ENCODE results near the gene HAND1.

GRCh38 chr5:154524859-154525258, 46.8 kb upstream of the HAND1 start:
- TF ChIP-seq POLR2A (IDR thresholded peaks at IDR 0.05), result no peak
- no peak for TF ChIP-seq CTCF (IDR thresholded peaks at IDR 0.05 in 4 of 5, conservative IDR thresholded peaks at IDR 0.05 in 1 of 5)
